C1 segment of cervical spinal cord (tissue), 14 donors: ENCODE measurements around the gene CNNM3.

Experiments used
- DNase-seq, 14 donors: peaks; one replicate each; lab custom pipeline; 2025; lab: John Stamatoyannopoulos, UW

CNNM3 gene

DNA sequence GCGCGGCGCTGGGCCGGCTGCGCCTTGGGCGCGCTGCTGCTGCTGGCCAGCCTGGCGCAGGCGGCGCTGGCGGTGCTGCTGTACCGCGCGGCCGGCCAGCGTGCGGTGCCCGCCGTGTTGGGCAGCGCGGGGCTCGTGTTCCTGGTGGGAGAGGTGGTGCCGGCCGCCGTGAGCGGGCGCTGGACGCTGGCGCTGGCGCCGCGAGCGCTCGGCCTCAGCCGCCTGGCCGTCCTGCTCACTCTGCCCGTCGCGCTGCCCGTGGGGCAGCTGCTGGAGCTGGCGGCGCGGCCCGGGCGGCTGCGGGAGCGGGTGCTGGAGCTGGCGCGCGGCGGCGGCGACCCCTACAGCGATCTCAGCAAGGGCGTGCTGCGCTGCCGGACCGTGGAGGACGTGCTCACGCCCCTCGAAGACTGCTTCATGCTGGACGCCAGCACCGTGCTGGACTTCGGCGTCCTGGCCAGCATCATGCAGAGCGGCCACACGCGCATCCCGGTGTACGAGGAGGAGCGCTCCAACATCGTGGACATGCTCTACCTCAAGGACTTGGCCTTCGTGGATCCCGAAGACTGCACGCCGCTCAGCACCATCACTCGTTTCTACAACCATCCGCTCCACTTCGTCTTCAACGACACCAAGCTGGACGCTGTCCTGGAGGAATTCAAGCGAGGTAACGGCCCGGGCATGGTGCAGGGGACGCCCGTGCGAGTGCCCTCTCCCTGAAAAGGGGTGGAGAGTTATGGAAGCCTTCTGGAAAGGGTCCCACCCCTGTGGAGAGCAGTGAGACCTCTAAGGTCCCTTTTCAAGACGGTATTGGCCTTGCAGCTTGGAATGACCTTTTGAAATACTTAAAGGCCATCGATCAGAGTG is 1.0 kb downstream of the CNNM3 start:
- DNase-seq = no peak

GRCh38 chr2:96817882-96818281 is 1.8 kb downstream of the CNNM3 start:
- DNase-seq = no peak

GRCh38 chr2:96819128-96819875 is 3.2 kb downstream of the CNNM3 start:
- DNase-seq = peak in 1 of 14 donors; percentile 84

- DNase-seq = no peak
Measured at GRCh38 chr2:96819876-96820511, 3.9 kb downstream of the CNNM3 start.

DNA sequence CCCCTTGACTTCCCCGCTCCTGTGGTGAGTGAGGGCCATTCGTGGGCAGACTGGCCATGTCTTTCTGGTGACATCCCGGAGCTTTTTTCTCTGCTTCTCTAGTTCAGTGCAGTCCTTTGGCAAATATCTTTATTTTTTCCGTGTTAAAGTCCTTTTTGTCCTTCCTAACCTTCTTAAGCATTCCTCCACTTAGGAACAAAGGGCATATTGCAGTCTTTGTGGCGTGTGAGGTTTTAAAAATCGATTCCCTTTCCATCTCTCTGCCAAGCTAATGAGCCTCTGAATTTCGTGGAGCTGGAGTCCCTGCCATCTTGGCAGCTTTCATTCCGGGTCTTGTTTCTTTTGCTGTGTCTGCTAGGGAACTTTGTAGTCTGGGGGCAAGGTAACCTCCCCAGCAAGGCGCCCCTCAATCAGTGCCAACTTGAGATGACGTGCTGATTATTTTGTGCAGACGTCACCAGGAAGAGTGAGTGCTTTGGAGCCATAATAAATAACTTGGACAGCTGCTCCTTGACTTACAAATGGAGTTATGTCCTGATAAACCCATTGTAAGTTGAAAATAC is 5.1 kb downstream of the CNNM3 start:
- DNase-seq = no peak

DNA sequence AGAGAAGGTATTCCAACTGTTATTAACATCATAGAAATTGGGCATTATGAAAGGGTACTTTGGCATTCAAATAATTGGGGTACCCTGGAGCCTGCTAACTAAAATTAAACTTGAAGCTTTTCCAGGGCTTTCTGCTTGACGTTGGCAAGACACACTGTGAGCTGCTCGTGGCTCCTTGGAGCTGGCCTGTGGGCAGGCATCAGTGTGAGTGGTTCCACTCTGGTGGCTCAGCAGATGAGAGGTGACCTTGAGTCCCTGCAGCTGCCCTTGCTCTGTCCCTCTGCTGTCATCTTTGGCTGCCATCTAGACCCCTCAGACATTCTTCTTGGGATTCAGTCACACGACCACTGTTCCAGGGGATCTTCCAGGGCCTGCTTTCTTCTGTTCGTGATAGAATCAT is 6.7 kb downstream of the CNNM3 start:
- no peak for DNase-seq

- DNase-seq = no peak
Measured at GRCh38 chr2:96823198-96823597, 7.1 kb downstream of the CNNM3 start.

DNA sequence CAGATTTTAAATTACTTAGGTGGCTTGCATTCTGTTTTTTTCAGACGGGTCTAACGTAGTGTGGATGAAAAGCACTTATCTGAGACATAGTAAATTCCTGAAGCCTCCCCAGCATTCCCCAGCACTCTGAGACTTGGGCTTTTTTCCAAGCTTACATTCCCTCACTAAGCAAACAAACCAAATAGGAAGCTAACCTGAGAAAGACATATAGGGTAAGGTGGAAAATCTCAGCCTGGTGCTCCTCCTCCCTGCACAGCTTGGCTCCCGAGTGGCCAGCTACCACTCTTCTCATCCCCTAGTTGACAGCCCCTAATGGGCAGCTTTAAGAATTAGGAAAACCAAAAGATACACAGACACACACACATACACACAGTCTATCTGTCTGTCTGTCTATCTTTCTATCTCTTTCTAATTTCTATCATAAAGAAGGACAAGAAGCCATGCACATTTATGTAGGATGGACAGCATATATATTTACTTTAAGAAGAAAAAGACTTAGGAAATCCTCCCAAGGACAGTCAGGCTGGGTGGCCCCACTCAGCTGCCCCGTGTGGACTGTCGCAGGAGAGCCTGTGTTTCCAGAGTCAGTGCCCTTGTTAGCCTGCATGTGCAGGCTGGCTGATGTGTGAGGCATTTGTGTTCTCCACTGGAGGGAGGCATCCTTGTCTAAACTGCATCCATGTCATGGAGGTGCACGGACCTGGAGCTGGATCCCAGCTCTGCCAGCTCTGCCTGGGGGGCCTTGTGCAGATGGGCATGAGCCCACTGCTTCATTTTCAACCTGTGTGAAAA is 8.2 kb downstream of the CNNM3 start:
- no peak for DNase-seq

DNA sequence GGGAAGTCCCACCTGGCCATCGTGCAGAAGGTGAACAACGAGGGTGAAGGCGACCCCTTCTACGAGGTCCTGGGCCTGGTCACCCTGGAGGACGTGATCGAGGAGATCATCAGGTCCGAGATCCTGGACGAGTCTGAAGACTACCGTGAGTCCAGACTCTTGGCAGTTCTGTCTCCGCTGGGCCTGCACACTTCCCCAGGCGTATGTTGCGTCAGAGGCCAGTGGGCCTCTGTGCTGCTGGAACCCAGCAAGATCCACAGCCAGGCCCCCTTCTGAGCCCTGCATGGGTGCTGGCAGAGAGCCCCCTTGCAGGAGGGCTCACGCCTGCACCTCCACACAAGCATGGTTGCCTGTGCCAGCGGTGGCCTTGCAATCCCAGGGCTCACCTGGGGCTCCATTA is 9.0 kb downstream of the CNNM3 start:
- no peak for DNase-seq

DNA sequence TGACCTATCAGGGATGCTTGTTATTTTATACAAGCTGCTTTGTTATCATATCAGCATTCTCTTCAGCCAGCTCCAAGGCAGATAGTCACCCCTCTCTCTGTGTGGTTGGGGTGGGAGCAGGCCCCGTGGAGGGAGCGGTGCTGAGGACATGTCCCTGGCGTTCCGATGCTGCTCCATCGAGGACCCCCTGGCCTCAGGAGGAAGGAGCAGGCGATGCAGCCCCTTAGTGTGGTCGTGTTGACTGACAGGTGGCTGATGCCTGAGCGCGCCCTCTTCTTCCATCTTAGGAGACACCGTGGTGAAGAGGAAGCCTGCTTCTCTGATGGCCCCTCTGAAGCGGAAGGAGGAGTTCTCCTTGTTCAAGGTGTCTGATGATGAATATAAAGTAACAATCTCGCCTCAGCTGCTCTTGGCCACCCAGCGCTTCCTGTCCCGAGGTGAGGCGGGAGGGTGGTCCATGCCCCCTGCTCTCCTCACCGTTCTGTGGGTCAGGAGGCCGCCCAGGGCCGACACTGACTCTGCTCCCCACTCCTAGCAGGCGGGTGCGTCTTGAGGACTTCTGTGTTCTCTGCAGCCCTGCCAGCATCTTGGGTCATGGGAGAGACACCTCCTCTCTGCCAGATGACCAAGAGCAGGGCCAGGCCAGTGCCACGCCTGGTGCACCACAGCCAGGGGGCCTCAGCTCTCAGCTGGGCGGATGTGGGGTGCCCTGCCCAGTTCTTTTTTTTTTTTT is 10.6 kb downstream of the CNNM3 start:
- DNase-seq = no peak

DNA sequence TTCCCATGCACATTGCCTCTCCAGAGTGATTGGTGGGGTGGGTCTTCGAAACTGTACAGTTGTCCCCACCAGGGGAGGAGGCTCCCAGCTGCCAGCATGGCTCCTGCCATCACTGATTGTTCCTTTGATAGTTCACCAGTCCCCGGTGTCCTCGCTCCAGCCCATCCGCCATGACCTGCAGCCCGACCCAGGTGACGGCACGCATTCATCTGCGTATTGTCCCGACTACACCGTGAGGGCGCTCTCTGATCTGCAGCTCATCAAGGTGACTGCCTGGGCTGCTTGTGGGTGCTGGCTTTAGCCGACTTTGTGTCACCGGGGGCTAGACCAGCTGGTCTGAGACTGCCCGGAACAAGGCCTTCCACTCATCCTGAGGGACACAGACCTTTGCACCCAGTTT is 12.4 kb downstream of the CNNM3 start:
- no peak for DNase-seq

- no peak for DNase-seq
Measured at GRCh38 chr2:96828874-96829273, 12.8 kb downstream of the CNNM3 start.

- DNase-seq = no peak
Measured at GRCh38 chr2:96830044-96830562, 14.0 kb downstream of the CNNM3 start.

DNA sequence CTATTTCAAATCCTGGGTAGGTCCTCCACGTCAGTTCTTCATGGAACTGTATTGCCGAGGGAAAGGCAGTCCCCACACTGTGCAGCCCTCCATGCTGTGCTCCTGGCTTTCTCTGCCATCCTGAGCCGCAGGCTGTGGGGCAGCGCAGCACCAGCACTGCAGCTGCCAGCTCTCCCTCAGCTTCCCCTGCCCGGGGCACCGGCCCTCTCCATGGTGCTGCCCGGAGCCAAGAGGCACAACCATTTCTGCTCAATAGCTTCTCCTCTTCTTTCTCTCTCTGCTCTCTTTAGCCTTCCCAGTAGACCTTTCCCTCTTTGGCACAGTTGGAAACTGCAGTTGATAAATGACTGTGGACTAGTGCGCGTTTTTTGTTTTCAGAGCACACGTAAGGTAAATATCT is 15.6 kb downstream of the CNNM3 start:
- peak in 2 of 14 donors; percentile 31 to 34 for DNase-seq

DNA sequence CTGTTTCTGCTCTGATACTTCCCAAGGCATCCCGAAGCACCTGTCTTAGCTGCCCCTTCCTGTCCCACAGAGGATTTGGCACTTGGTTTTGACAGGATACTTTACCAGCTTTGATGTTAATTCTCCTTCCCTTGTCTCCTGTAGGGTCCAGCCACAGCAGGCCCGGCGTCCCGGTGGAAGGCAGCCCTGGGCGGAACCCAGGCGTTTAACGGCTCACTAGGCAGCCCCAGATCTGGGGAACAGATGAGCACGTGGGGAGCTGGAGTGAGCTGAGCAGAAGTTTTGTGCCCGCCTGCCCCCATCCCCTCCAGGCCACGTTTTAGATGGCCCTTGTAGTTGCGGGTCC is 16.3 kb downstream of the CNNM3 start:
- DNase-seq = peak in 1 of 14 donors; percentile 37

DNA sequence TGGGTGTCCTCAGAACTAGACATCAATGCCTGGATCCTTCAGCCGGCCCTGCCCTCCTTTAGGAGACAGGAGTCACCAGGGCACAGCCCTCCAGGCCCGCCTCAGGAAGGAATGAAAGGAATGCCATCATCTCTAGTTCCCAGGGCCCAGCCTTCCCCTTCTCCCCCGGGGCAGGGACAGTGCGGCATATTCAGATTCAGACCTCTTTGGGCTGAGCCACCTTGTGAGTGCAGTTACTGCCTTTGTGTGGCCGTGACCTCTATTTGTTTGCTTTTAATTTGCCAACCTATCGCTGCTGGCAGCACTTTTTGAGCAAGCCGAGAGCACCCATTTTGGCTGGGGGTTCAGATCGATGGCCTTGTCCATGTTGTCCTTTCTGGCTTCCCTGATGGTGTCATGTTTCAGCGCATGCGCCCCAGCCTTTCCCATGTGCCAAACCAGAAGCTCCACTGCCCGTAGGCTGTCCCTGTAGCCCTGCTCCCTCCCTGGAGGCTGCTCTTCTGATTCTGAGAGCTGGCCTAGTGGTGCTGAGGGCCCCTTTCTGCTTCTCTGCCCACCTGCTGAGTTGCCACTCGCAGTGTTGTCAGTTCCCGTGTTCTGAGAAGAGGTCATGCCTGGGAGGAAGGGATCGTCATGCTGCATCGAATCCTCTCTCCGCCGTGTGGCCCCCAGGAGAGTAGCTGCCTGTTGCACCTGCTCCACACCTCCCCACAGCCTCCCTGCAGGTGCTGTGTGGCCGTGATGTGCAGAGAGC is 16.9 kb downstream of the CNNM3 start:
- peak in 1 of 14 donors; percentile 59 for DNase-seq

DNA sequence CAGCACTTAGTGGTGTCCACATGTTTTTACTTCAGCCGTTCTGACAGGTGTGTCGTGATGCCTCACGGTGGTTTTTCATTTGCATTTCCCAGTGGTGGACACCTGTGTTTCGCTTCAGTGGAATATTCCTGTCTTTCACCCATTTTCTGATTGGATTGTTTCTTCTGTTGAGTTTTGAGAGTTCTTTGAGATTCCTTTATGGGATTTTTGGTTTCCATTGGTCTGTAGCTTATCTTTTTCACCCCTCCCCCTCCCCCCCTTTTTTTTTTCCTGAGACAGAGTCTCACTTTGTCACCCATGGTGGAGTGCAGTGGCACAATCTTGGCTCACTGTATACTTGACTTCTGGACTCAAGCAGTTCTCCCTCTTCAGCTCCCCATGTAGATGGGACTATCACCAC is 19.8 kb downstream of the CNNM3 start:
- DNase-seq = no peak

DNA sequence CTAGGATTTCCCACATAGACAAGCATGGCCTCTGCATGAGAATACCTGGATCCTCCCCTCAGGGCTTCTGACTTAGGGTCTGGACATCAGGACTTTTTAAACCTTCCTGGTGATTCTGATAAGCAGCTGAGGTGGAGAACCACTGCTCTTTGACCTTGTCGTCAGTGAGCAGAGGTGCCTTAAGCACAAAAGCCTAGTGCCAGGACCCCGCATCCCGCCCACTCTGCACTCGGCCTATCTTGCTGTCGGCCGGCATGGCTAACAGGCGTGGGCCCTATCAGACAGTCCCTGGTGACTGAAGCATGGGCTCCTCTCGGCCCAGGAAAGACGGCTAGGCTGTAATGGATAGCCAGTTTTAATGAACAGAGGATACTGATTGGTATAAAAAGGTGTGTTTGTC is 21.5 kb downstream of the CNNM3 start:
- DNase-seq = no peak

- no peak for DNase-seq
Measured at GRCh38 chr2:96838345-96839292, 22.6 kb downstream of the CNNM3 start.
